HepG2 (cell line): ENCODE data around the gene CAPN10. TPM values are rescaled to one million over a fixed set of nuclear protein-coding genes. Genes with fewer than 3 reads are reported as not detected.

Experiments used
- FOXA1 ChIP-seq, 2 experiments: fragments of 450-650 bp in 1 of 2; sonication (generic) in 1 of 2; formaldehyde crosslinking in 1 of 2; IDR thresholded peaks; 2 replicates each; pipeline versions ENCODE4 v1.4.0 to v1.6.1; 2016 to 2020; ENCODE audit warnings: missing genetic modification reagents in 1 of 2
- HNRNPH1 ChIP-seq: fragments of 200-400 bp; formaldehyde crosslinking; optimal IDR thresholded peaks from 2 replicates; pipeline ENCODE3; 2017; ENCODE audit warnings: mild to moderate bottlenecking, low read depth, low read length
- MLXIP ChIP-seq: sonication (generic); formaldehyde crosslinking; IDR thresholded peaks from 2 replicates; pipeline ENCODE4 v1.9.0; 2021; ENCODE audit warnings: missing genetic modification reagents, borderline replicate concordance
- MXD4 ChIP-seq: IDR thresholded peaks from 2 replicates; pipeline ENCODE4 v1.6.1; 2016; ENCODE audit warnings: mild to moderate bottlenecking, missing biosample characterization, missing genetic modification reagents
- NCOA1 ChIP-seq: sonication (generic); formaldehyde crosslinking; IDR thresholded peaks from 2 replicates; pipeline ENCODE4 v1.9.0; 2021; ENCODE audit warnings: missing genetic modification reagents
- NFATC3 ChIP-seq: sonication (generic); formaldehyde crosslinking; IDR thresholded peaks from 2 replicates; pipeline ENCODE4 v1.5.1; 2020; ENCODE audit warnings: mild to moderate bottlenecking, missing genetic modification reagents
- NR2F6 ChIP-seq, 2 experiments: IDR thresholded peaks; 2 replicates each; pipeline ENCODE4 v1.6.1; 2016; ENCODE audit warnings: antibody characterized with exemption in 1 of 2, mild to moderate bottlenecking in 1 of 2
- PHF21A ChIP-seq: sonication (generic); formaldehyde crosslinking; IDR thresholded peaks from 2 replicates; pipeline ENCODE4 v1.5.0; 2020; ENCODE audit warnings: mild to moderate bottlenecking, missing genetic modification reagents
- PPARG ChIP-seq: conservative IDR thresholded peaks from 2 replicates; pipeline ENCODE4 v1.6.1; 2016; ENCODE audit warnings: missing biosample characterization, missing genetic modification reagents
- SALL2 ChIP-seq: sonication (generic); formaldehyde crosslinking; IDR thresholded peaks from 2 replicates; pipeline ENCODE4 v1.8.1; 2023; ENCODE audit warnings: mild to moderate bottlenecking, missing genetic modification reagents, inconsistent platforms
- SAP130 ChIP-seq: IDR thresholded peaks from 2 replicates; pipeline ENCODE4 v1.6.1; 2016; ENCODE audit warnings: low read depth
- SPEN ChIP-seq: sonication (generic); formaldehyde crosslinking; IDR thresholded peaks from 2 replicates; pipeline ENCODE4 v1.5.1; 2020; ENCODE audit warnings: low read depth, mild to moderate bottlenecking, missing genetic modification reagents
- TERF1 ChIP-seq: sonication (generic); formaldehyde crosslinking; IDR thresholded peaks from 2 replicates; pipeline ENCODE4 v1.8.0; 2022; ENCODE audit warnings: mild to moderate bottlenecking, missing genetic modification reagents, moderate library complexity
- THAP9 ChIP-seq: sonication (generic); formaldehyde crosslinking; IDR thresholded peaks from 2 replicates; pipeline ENCODE4; 2020; ENCODE audit warnings: missing genetic modification reagents, mild to moderate bottlenecking, borderline replicate concordance
- TRAFD1 ChIP-seq: sonication (generic); formaldehyde crosslinking; IDR thresholded peaks from 2 replicates; pipeline ENCODE4 v1.5.1; 2020; ENCODE audit warnings: missing genetic modification reagents, mild to moderate bottlenecking, borderline replicate concordance
- TSC22D2 ChIP-seq: sonication (generic); formaldehyde crosslinking; IDR thresholded peaks from 2 replicates; pipeline ENCODE4 v1.5.1; 2020; ENCODE audit warnings: missing genetic modification reagents, mild to moderate bottlenecking, borderline replicate concordance
- ZMYM4 ChIP-seq: sonication (generic); formaldehyde crosslinking; IDR thresholded peaks from 2 replicates; pipeline ENCODE4 v1.8.1; 2023; ENCODE audit warnings: mild to moderate bottlenecking, missing genetic modification reagents
- ZNF354B ChIP-seq: sonication (generic); formaldehyde crosslinking; IDR thresholded peaks from 2 replicates; pipeline ENCODE4 v1.8.0; 2022; ENCODE audit warnings: mild to moderate bottlenecking, missing genetic modification reagents
- ZNF44 ChIP-seq: sonication (generic); formaldehyde crosslinking; IDR thresholded peaks from 2 replicates; pipeline ENCODE4 v1.5.1; 2020; ENCODE audit warnings: mild to moderate bottlenecking, missing genetic modification reagents
- ZNF724P ChIP-seq: sonication (generic); formaldehyde crosslinking; IDR thresholded peaks from 2 replicates; pipeline ENCODE4 v1.8.0; 2022; ENCODE audit warnings: missing genetic modification reagents, borderline replicate concordance
- ZNF891 ChIP-seq: sonication (generic); formaldehyde crosslinking; IDR thresholded peaks from 2 replicates; pipeline ENCODE4 v1.5.0; 2020; ENCODE audit warnings: mild to moderate bottlenecking, missing genetic modification reagents
- polyA plus RNA-seq, 8 experiments: library from polyadenylated mRNA; depleted of rRNA in 3 of 8; stranded (reverse) in 7 of 8; unstranded in 1 of 8; fragments of >200 nt; fragmentation: Illumina TruSeq in 4 of 8; extraction: Trizol in 4 of 8; gene quantifications; 2 replicates each; pipeline versions ENCODE4 v1.2.1 to v1.2.3, GENCODE V29; 2011 to 2016; ENCODE audit warnings: low read depth in 4 of 8, missing spikeins in 1 of 8, mixed read lengths in 1 of 8; ENCODE audit not compliant: insufficient read depth in 1 of 8
- total RNA-seq, 5 experiments: library from RNA; depleted of rRNA; stranded (reverse); fragments of >200 nt; fragmentation: Illumina TruSeq; extraction: Trizol; gene quantifications; 2 replicates each; pipeline ENCODE4 v1.2.3, GENCODE V29; 2016; ENCODE audit warnings: low read depth in 1 of 5

The CAPN10 gene
- total and polyA plus RNA-seq, 2 of the 13 experiments (the other 11 are each of a cell fraction or from before 2014, with no cell fraction given) = 27.6 to 32.4 TPM

- TF ChIP-seq TRAFD1 (no peak), ZNF891 (no peak; the same call in 1 of the 2 replicates), TERF1 (CRISPR knock-in tag) (no peak), NFATC3 (CRISPR knock-in tag) (no peak), THAP9 (CRISPR knock-in tag) (no peak), ZMYM4 (peak; percentile 23; the same call in 1 of the 2 replicates), SALL2 (CRISPR knock-in tag) (peak; percentile 85), SAP130 (CRISPR knock-in tag) (peak; percentile 99), FOXA1 (IDR thresholded peaks at IDR 0.05) (no peak), FOXA1 (CRISPR knock-in tag; IDR thresholded peaks at IDR 0.05) (peak; percentile 30; the same call in 1 of the 2 replicates), SPEN (CRISPR knock-in tag) (peak; percentile 80), PPARG (CRISPR knock-in tag) (peak; percentile 76), NCOA1 (CRISPR knock-in tag) (no peak), ZNF44 (CRISPR knock-in tag) (peak; percentile 55; the same call in 1 of the 2 replicates), ZNF354B (peak; percentile 72; the same call in 1 of the 2 replicates), PHF21A (CRISPR knock-in tag) (no peak; the same call in 1 of the 2 replicates), HNRNPH1 (no peak), NR2F6 (IDR thresholded peaks at IDR 0.05) (no peak), NR2F6 (CRISPR knock-in tag; IDR thresholded peaks at IDR 0.05) (peak; percentile 49; the same call in 1 of the 2 replicates), MLXIP (CRISPR knock-in tag) (no peak), ZNF724P (CRISPR knock-in tag) (peak; percentile 85; the same call in 1 of the 2 replicates), TSC22D2 (CRISPR knock-in tag) (no peak), MXD4 (CRISPR knock-in tag) (peak; percentile 99)
These were observed 26.5 kb upstream of the CAPN10 start, which contains the start of gene DUSP28 (continued) for GRCh38 chr2:240560084-240560479.
